Activated T-cell treated with anti-CD3 and anti-CD28 coated beads, Interleukin-2, amount 50 U/mL, for 4 hours (primary cell): Measurements from ENCODE around the gene CC2D1A. TPM values are rescaled to one million over a fixed set of nuclear protein-coding genes. Genes with fewer than 3 reads are reported as not detected.
"Not testable (repeated sequence)": the region's sequence is repeated elsewhere in the genome, so short reads cannot be mapped to it uniquely, and the experiment has no call there.

Experiments
- ATAC-seq, 2 donors: fragments of 200-7000 bp; cut with Tn5 transposase; one replicate each; pipeline ENCODE4 v1.10.0; 2021
- DNase-seq: peaks from one replicate; pipeline ENCODE4 v3.0.0-alpha.2; 2020
- H3K27me3 Mint-ChIP-seq: one replicate; pipeline ENCODE4 v1.8.0; 2021; ENCODE audit warnings: low read depth, mixed read lengths
- H3K36me3 Mint-ChIP-seq: one replicate; pipeline ENCODE4 v1.8.0; 2022; ENCODE audit warnings: mixed read lengths; ENCODE audit not compliant: insufficient read depth
- H3K4me1 Mint-ChIP-seq: one replicate; pipeline ENCODE4 v1.8.0; 2021; ENCODE audit warnings: low read depth, mixed read lengths
- H3K4me3 Mint-ChIP-seq: one replicate; pipeline ENCODE4 v1.8.0; 2021; ENCODE audit warnings: mild to moderate bottlenecking, moderate library complexity, mixed read lengths
- H3K9me3 Mint-ChIP-seq: one replicate; pipeline ENCODE4 v1.8.0; 2021; ENCODE audit warnings: mixed read lengths
- total RNA-seq, 3 donors: library from RNA; stranded (reverse); gene quantifications; one replicate each; pipeline ENCODE4 v1.2.1, GENCODE V29; 2021

The CC2D1A gene
- total RNA-seq, 3 donors from 2014 or later: 34.1 to 40.2 (median 39.6) TPM

DNA sequence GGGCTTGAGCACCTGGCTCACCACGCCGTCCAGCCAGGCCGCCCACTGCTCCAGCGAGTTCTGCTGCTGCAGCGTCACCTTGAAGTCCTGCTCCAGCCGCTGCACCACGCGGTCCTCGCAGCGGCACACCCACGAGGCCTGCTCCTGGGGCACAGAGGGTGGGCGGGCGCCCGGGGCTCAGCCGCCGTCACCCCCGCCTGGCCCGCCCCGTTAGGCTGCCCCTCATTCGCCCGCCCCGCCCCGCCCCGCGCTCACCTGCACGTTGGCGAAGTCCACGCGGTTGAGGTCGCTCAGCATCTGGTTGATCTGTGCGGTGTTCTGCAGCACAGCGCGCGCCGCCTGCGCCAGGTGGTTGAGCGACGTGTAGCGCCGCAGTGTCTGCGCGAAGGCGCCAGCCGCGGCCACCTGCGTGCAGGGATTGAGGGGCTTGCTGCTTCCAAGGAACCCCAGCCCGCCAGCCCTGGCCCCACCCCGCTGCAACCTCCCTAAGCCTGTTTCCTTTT is 57.7 kb downstream of the CC2D1A start:
- no peaks in the 10 kb centered on the region for H3K4me1 Mint-ChIP-seq
- H3K4me3 Mint-ChIP-seq: no peak overlapping the region
- H3K9me3 Mint-ChIP-seq: no peaks in the 10 kb centered on the region
- DNase-seq (no peak), ATAC-seq (no peak)
- peaks cover 13% of the 10 kb centered on the region for H3K36me3 Mint-ChIP-seq
- H3K27me3 Mint-ChIP-seq: no peaks in the 10 kb centered on the region

DNA sequence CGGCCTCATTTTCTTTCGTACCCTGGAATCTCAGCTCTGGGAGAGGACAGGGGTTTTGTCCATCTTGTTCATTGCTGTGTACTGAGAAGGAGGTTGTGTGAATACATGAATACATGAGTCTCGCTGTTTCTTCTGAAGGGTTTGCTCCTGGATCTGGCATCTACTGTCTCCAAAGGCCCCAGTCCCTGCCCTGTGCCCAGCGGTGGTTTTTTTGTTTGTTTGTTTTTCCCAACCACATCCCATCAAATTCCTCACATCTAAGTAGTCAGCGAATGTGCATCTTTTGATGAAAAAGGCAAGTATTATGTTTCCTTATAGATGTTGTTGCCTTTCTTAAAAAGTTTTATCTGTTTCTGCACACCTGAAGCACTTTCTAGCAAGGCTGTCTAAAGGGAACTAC is 58.8 kb downstream of the CC2D1A start:
- H3K4me3 Mint-ChIP-seq: no peak overlapping the region
- H3K9me3 Mint-ChIP-seq: no peaks in the 10 kb centered on the region
- no peaks in the 10 kb centered on the region for H3K27me3 Mint-ChIP-seq
- DNase-seq (no peak), ATAC-seq (no peak)
- H3K36me3 Mint-ChIP-seq: peaks cover 17% of the 10 kb centered on the region
- H3K4me1 Mint-ChIP-seq: no peaks in the 10 kb centered on the region

DNA sequence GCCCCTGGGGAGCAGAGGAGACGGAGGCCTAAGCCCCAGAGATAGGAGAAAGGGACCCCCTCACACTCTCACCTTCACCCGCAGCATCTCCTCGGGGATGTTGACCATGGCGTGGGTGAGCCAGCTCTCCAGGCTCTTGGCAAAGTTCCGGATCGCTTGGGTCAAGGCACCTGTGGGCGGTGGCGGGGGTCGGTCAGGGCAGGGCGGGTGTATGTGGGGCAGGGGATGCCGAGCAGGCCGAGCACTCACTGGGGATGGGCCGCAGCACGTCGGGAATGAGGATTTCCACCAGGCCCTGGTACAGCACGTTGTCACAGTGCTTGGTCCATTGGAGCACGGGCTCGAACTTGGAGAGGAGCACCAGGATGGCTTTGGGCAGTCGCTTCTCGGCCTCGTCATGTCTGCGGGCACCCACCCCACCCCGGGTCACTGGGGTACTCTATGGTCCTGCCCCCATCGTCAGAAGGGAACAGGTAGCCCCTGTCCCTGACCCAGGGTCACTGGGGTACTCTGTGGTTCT is 59.4 kb downstream of the CC2D1A start:
- H3K27me3 Mint-ChIP-seq: no peaks in the 10 kb centered on the region
- DNase-seq (no peak), ATAC-seq (no peak)
- H3K9me3 Mint-ChIP-seq: no peaks in the 10 kb centered on the region
- H3K4me3 Mint-ChIP-seq: no peak overlapping the region
- no peaks in the 10 kb centered on the region for H3K4me1 Mint-ChIP-seq
- H3K36me3 Mint-ChIP-seq: peaks cover 16% of the 10 kb centered on the region

DNA sequence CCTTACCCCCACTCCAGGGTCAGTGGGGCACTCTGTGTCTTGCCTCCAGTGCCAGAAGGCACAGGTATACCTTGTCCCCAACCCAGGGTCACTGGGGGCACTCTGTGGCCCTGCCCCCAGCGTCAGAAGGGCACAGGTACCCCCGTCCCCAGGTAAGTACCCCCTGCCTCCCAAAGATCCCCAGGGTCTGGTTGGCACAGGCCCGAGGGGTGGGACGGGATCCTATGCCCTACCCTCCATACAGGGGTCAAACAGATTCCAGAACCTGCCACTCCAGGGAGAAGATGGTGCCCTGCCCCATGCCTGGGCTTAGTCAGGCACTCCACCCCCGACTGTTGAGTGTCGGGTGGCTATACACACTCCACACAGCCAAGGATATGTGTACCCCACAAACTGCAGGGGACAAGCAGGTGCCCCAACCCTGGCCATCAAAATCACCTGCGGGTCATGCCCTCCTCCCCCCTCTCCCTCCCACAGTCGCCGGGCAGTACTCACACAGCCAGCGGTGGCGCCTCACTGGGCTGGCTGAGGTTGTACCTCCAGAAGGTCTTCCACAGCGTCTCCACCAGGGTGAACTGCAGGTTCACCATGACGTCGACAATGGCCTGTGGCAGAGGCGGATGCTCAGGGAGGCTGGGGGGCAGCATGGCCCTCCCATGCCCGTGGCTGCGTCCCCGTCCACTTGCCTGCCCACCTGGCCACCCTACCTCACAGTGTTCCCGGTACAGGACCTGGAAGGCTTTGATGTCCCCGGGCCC is 60.1 kb downstream of the CC2D1A start:
- Mint-ChIP-seq H3K4me3 (no peak overlapping the region), H3K27me3 (no peaks in the 10 kb centered on the region), H3K9me3 (no peaks in the 10 kb centered on the region), H3K4me1 (no peaks in the 10 kb centered on the region), H3K36me3 (peaks cover 14% of the 10 kb centered on the region)
- DNase-seq (no peak), ATAC-seq (no peak)

DNA sequence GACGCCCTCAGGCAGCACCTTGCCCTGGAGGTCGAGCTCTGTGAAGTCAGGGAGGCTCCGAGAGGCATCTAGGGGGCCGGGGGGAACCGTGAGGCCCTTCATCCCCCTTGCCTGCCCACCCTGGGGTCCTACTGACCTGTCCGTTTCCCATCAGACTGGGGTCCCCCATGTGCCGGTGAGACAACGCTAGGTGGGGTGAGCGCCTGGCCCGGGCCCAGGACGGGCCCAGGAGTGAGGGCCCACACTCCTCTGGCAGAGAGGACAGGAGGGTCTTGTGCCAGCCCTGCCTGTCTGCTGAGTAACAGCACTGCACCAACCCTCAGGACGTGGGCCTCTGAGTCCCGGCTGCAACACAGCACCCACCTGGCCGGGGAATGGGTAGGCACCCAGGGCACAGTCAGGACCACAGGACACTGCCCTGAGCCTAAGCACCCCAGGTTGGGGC is 60.7 kb downstream of the CC2D1A start:
- Mint-ChIP-seq H3K4me3 (no peak overlapping the region), H3K9me3 (no peaks in the 10 kb centered on the region), H3K4me1 (no peaks in the 10 kb centered on the region), H3K36me3 (peaks cover 9% of the 10 kb centered on the region), H3K27me3 (no peaks in the 10 kb centered on the region)
- no peak for ATAC-seq
- DNase-seq: no peak

DNA sequence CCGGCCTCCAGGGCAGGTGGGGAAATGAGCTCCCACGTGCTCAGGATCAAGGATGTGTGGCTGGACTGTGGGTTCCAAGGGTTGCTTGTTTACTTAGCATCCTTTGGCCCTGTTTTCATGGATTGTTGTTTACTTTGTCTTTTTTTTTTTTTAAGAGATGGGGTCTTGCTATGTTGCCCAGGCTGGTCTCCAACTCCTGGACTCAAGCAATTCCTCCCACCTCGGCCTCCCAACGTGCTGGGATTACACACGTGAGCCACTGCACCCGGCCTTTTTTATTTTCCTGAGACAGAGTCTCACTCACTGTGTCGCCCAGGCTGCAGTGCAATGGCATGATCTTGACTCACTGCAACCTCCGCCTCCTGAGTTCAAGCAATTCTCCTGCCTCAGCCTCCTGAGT is 61.2 kb downstream of the CC2D1A start:
- ATAC-seq, H3K4me3 Mint-ChIP-seq, H3K9me3 Mint-ChIP-seq, H3K4me1 Mint-ChIP-seq, H3K36me3 Mint-ChIP-seq, H3K27me3 Mint-ChIP-seq, DNase-seq: not testable (repeated sequence)

DNA sequence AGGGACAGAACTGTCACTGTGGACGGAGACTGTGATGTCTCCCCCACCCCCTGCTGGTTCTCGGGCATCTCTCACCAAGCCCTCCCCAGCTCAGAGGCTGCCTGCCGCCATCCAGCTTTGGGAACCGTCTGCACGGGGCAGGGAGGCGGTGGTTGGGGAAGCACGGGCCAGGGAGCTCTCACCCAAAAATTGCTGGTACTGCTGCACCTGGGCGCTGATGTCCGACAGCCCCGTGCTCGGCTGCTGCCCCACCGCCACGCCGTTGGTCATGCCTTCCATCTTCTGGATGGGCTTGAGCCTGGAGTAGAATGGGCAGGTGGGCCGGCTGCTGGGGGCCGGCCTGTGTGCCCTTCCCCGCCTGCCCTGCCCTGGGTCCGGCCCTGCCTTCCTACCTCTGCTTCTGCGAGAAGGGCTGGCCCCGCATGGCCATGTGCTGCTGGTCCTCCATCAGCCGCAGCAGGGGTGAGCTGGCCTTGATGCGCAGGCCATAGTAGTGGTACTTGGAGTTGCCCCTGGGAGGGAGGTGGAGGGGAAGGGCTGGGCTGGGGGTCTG is 62.5 kb downstream of the CC2D1A start:
- ATAC-seq (no peak), DNase-seq (no peak)
- no peaks in the 10 kb centered on the region for H3K9me3 Mint-ChIP-seq
- H3K4me3 Mint-ChIP-seq: no peak overlapping the region
- no peaks in the 10 kb centered on the region for H3K4me1 Mint-ChIP-seq
- H3K36me3 Mint-ChIP-seq: peaks cover 8% of the 10 kb centered on the region
- H3K27me3 Mint-ChIP-seq: no peaks in the 10 kb centered on the region

DNA sequence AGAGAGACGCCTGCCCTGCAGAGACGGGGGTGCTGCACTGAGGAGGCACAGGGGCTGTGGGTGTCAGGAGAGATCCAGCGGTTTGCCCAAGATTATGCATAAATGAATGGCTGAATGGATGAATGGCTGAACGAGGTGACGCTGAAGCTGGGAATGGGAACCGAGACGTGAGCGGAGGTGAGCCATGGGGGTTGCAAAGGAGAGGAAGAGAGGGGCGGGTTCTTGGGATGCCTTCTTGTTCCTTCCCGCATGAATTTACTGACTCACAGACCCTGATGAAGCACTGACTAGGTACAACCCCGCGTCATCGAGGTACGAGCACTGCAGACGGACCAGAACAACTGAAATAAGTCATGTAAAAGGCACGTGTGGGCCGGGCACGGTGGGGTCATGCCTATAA is 63.0 kb downstream of the CC2D1A start:
- Mint-ChIP-seq H3K27me3 (no peaks in the 10 kb centered on the region), H3K36me3 (peaks cover 8% of the 10 kb centered on the region), H3K9me3 (no peaks in the 10 kb centered on the region), H3K4me3 (no peak overlapping the region), H3K4me1 (peaks cover 2% of the 10 kb centered on the region)
- DNase-seq (no peak), ATAC-seq (no peak)

DNA sequence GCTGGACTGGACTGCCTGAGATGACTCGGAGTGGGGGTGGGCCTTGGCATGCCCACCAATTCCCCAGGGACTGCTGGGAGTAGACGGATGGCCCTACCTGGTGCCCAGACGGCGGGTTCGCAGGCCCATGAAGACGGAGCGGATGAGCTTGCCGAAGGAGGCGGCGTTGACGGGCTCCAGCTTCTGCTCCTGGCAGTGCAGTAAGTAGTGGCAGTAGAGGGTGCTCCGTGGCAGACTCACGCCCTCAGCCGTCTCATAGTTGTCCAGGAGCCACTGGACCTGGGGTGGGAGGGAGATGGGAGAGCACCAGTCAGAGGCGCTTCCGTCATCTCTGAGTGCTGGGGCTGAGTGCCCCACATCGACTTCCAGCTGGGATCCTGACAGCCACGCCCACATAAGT is 63.9 kb downstream of the CC2D1A start:
- Mint-ChIP-seq H3K4me1 (peaks cover 8% of the 10 kb centered on the region), H3K36me3 (peaks cover 8% of the 10 kb centered on the region), H3K4me3 (no peak overlapping the region), H3K27me3 (no peaks in the 10 kb centered on the region), H3K9me3 (no peaks in the 10 kb centered on the region)
- DNase-seq: no peak
- no peak for ATAC-seq

DNA sequence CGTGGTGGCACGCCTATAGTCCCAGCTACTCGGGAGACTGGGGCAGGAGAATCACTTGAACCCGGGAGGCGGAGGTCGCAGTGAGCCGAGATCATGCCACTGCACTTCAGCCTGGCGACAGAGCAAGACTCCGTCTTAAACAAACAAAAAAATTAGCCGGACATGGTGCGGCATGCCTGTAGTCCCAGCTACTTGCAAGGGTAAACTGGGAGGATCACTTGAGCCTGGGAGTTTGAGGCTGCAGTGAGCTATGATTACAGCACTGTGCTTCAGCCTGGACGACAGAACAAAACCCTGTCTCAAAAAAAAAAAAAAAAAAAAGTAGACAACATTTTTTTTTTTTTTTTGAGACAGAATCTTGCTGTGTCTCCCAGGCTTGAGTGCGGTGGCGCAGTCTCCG is 65.9 kb downstream of the CC2D1A start:
- ATAC-seq, H3K9me3 Mint-ChIP-seq: not testable (repeated sequence)
- peaks cover 11% of the 10 kb centered on the region for H3K36me3 Mint-ChIP-seq

DNA sequence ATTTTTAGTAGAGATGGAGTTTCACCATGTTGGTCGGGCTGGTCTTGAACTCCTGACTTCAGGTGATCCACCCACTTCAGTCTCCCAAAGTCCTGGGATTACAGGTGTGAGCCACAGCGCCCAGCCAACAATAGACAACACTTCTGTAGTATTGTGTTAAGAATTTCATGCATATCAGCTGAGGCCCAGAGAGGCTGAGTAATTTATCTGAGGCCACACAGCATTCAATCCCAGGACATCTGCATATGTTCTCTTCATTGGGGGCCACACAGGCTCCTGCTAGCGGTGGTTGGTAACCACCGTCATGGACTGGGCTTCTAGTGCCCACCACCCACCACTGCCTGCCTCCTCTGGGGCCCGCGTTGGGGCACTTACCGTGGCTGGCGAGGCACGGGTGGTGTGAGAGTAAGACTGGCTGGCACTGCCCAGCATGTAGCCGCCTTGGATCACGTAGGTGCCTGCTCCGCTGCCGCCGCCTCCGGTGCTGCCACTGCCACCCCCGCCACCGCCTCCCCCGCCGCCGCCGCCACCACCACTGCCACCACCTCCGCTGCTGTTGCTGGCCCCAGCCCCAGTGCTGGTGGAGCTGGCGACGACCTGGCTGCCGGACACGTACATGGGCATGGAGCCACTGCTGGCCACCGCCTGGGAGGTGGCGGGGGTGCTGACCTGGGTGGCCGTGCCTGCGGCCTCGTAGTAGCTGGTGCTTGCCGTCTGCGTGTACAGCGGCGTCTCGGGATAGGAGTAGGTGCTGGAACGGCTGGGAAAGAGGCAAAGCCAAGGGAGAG is 66.6 kb downstream of the CC2D1A start:
- DNase-seq (no peak), ATAC-seq (no peak)
- no peaks in the 10 kb centered on the region for H3K9me3 Mint-ChIP-seq
- H3K4me1 Mint-ChIP-seq: peaks cover 8% of the 10 kb centered on the region
- no peak overlapping the region for H3K4me3 Mint-ChIP-seq
- peaks cover 9% of the 10 kb centered on the region for H3K36me3 Mint-ChIP-seq
- H3K27me3 Mint-ChIP-seq: no peaks in the 10 kb centered on the region

More for the DNA sequence above, 65.9 kb downstream of the CC2D1A start:
- not testable (repeated sequence) for H3K27me3 Mint-ChIP-seq, H3K4me1 Mint-ChIP-seq, DNase-seq, H3K4me3 Mint-ChIP-seq

DNA sequence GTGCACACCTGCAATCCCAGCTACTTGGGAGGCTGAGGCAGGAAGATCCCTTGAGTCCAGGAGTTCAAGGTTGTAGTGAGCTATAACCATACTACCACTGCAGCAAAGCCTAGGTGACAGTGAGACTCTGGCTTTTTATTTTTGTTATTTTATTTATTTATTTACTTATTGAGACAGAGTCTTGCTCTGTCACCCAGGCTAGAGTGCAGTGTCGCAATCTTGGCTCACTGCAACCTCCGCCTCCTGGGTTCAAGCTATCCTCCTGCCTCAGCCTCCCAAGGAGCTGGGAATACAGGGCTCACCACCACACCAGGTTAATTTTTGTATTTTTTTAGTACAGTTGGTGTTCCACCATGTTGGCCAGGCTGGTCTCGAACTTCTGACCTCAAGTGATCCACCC is 67.5 kb downstream of the CC2D1A start:
- ATAC-seq, H3K36me3 Mint-ChIP-seq, DNase-seq, H3K4me1 Mint-ChIP-seq, H3K4me3 Mint-ChIP-seq, H3K27me3 Mint-ChIP-seq, H3K9me3 Mint-ChIP-seq: not testable (repeated sequence)

DNA sequence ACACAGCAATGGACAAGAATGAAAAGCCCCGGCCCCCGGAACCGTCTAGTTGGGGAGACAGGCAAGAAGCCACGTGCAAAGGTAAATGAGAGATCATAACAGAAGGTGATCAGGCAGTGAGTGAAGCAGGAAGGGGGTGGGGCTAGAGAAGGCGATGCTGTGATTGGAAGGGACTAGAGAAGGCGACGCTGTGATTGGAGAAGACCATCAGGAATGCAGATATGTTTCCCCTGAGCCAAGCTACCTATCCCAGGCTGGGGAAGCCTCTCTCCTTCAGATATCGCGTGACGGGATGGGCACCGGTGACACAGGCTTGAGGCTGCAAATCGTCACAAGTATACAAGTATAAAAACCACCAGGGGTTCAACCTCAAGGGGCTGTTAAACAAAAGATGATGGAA is 68.1 kb downstream of the CC2D1A start:
- H3K4me1 Mint-ChIP-seq: peaks cover 8% of the 10 kb centered on the region
- peaks cover 7% of the 10 kb centered on the region for H3K36me3 Mint-ChIP-seq
- ATAC-seq (peak; percentile 69 to 77), DNase-seq (peak; percentile 38)
- no peaks in the 10 kb centered on the region for H3K27me3 Mint-ChIP-seq
- no peaks in the 10 kb centered on the region for H3K9me3 Mint-ChIP-seq
- no peak overlapping the region for H3K4me3 Mint-ChIP-seq

DNA sequence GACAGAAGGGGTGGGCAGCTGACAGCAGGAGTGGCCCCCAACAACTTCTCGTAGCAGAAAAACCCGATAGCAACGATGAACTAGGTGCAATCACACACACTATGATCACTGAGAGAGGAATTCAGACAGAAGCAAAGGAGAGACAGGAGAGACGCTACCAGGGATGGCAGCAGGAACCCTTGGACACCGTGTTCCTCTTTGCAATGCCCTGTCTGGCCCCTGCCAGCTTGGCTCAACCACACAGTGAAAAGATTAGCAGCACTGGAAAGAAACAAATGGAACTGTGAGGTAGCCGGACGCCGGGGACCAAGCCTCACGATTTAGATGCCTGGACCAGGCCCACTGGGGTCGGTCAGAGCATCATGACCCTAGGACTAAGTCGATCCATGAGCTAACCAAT is 69.9 kb downstream of the CC2D1A start:
- ATAC-seq (no peak), DNase-seq (no peak)
- H3K4me3 Mint-ChIP-seq: no peak overlapping the region
- H3K9me3 Mint-ChIP-seq: no peaks in the 10 kb centered on the region
- peaks cover 11% of the 10 kb centered on the region for H3K4me1 Mint-ChIP-seq
- no peaks in the 10 kb centered on the region for H3K27me3 Mint-ChIP-seq
- H3K36me3 Mint-ChIP-seq: peaks cover 5% of the 10 kb centered on the region
